Stomach (tissue), 4 donors: ENCODE measurements around the gene RPP25L.

Source experiments
- EP300 ChIP-seq: sonication (generic); formaldehyde crosslinking; IDR thresholded peaks from one replicate; pipeline ENCODE4 v1.6.1; 2017; ENCODE audit warnings: antibody characterized with exemption
- POLR2A ChIP-seq, 4 donors: fragments of 450-650 bp; IDR thresholded peaks; one replicate each; pipeline ENCODE4 v1.6.1; 2016; ENCODE audit warnings: antibody characterized with exemption in 4 of 4, control low read depth in 2 of 4, mild to moderate bottlenecking in 1 of 4, moderate library complexity in 1 of 4
- POLR2AphosphoS5 ChIP-seq, 3 donors: sonication (generic); formaldehyde crosslinking; IDR thresholded peaks; one replicate each; pipeline ENCODE4 v1.6.1; 2016; ENCODE audit warnings: antibody characterized with exemption in 3 of 3
- TF ChIP-seq, protein P1 (sequence below), 7 experiments: fragments of 450-650 bp in 4 of 7; fragments of 200-600 bp in 3 of 7; sonication (generic) in 3 of 7; IDR thresholded peaks; one replicate each; pipeline ENCODE4 v1.5.1; 2016 to 2019; ENCODE audit warnings: antibody characterized with exemption in 7 of 7, control low read depth in 2 of 7, mild to moderate bottlenecking in 1 of 7

DNA sequence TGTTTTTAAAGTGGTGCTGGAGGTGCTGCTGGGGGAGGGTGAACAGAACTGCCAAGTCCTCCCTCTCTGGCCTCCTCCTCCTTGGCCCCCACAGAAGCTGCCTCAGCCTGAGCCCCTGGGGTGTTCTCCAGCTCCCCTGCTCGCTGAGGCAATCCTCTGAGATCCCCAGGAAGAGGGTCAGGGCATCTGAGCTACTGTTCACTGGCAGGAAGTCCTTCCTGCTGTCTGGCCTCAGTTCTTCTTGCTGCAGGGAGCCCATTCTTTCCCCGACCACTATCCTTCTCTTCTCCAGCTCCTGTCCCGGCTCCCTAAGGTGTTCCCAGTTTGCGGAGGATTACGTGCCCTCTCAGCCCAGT is 32.1 kb downstream of the RPP25L start:
- TF ChIP-seq, protein P1, sequence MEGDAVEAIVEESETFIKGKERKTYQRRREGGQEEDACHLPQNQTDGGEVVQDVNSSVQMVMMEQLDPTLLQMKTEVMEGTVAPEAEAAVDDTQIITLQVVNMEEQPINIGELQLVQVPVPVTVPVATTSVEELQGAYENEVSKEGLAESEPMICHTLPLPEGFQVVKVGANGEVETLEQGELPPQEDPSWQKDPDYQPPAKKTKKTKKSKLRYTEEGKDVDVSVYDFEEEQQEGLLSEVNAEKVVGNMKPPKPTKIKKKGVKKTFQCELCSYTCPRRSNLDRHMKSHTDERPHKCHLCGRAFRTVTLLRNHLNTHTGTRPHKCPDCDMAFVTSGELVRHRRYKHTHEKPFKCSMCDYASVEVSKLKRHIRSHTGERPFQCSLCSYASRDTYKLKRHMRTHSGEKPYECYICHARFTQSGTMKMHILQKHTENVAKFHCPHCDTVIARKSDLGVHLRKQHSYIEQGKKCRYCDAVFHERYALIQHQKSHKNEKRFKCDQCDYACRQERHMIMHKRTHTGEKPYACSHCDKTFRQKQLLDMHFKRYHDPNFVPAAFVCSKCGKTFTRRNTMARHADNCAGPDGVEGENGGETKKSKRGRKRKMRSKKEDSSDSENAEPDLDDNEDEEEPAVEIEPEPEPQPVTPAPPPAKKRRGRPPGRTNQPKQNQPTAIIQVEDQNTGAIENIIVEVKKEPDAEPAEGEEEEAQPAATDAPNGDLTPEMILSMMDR (IDR thresholded peaks at IDR 0.05) = no peak
- no peak for TF ChIP-seq EP300
- TF ChIP-seq POLR2A (IDR thresholded peaks at IDR 0.05) = no peak
- TF ChIP-seq POLR2AphosphoS5 (IDR thresholded peaks at IDR 0.05) = no peak
